B cell (primary cell): ENCODE data around the gene FKRP. TPM values are rescaled to one million over a fixed set of nuclear protein-coding genes. Genes with fewer than 3 reads are reported as not detected.
A peak's percentile ranks its signal among the peaks of the same experiment; 100 is the strongest.

Experiments
- ATAC-seq: fragments of 200-7000 bp; cut with Tn5 transposase; one replicate; pipeline ENCODE4 v1.10.0; 2021; ENCODE audit warnings: low read depth, mild to moderate bottlenecking, moderate number of reproducible peaks, moderate library complexity
- CTCF ChIA-PET: fragments of 350-600 bp; sonication (Branson Sonifier 250); formaldehyde crosslinking; loops from one replicate; lab custom pipeline; 2021; ENCODE audit warnings: antibody characterized with exemption, inconsistent platforms; lab: Charles Lee
- POLR2A ChIA-PET: fragments of 350-600 bp; sonication (Branson Sonifier 250); formaldehyde crosslinking; loops from one replicate; lab custom pipeline; 2021; ENCODE audit warnings: antibody characterized with exemption; lab: Charles Lee
- DNase-seq: peaks from one replicate; pipeline ENCODE4 v3.0.0; 2013
- H2AFZ ChIP-seq: 2 replicates; pipeline ENCODE4 v1.6.1; 2012; ENCODE audit warnings: mild to moderate bottlenecking, low read depth, low read length; ENCODE audit not compliant: insufficient read depth, poor library complexity, severe bottlenecking
- H3K27ac ChIP-seq, 2 donors: 1 replicate in 1 of 2; 2 replicates in 1 of 2; pipeline ENCODE4 v1.5.1; 2012 to 2013; ENCODE audit warnings: low read length in 2 of 2, mild to moderate bottlenecking in 2 of 2, moderate library complexity in 1 of 2
- H3K27me3 ChIP-seq, 4 experiments: fragments of 200-600 bp in 1 of 4; sonication (generic) in 1 of 4; replicated peaks in 1 of 4; 1 replicate in 2 of 4; 2 replicates in 2 of 4; pipeline versions ENCODE4 v1.6.1 to v1.7.0; 2013 to 2016; ENCODE audit warnings: low read length in 3 of 4, mild to moderate bottlenecking in 2 of 4, mixed read lengths in 1 of 4, moderate library complexity in 1 of 4; ENCODE audit not compliant: insufficient read depth in 4 of 4, control insufficient read depth in 3 of 4; ENCODE audit errors: control extremely low read depth in 1 of 4
- H3K36me3 ChIP-seq, 2 experiments: replicated peaks in 1 of 2; 1 replicate in 1 of 2; 2 replicates in 1 of 2; pipeline versions ENCODE4 v1.6.1 to v1.7.1; 2013; ENCODE audit warnings: low read length in 1 of 2; ENCODE audit not compliant: insufficient read depth in 2 of 2, control insufficient read depth in 1 of 2; ENCODE audit errors: control extremely low read depth in 1 of 2, extremely low read depth in 1 of 2
- H3K4me1 ChIP-seq, 2 donors: fragments of 200-600 bp in 1 of 2; sonication (generic) in 1 of 2; 1 replicate in 1 of 2; 2 replicates in 1 of 2; pipeline versions ENCODE4 v1.5.1 to v1.6.1; 2013 to 2017; ENCODE audit warnings: low read length in 2 of 2; ENCODE audit not compliant: control insufficient read depth in 2 of 2, insufficient read depth in 2 of 2
- H3K4me2 ChIP-seq: replicated peaks from 2 replicates; pipeline ENCODE3; 2012; ENCODE audit warnings: mild to moderate bottlenecking, low read depth, low read length; ENCODE audit not compliant: poor library complexity, severe bottlenecking
- H3K4me3 ChIP-seq, 5 experiments: fragments of 200-600 bp in 1 of 5; sonication (generic) in 1 of 5; 1 replicate in 3 of 5; 2 replicates in 2 of 5; pipeline versions ENCODE4 v1.5.1 to v1.7.0; 2011 to 2016; ENCODE audit warnings: low read length in 4 of 5, mild to moderate bottlenecking in 4 of 5, low read depth in 2 of 5, control low read depth in 1 of 5, moderate library complexity in 1 of 5; ENCODE audit not compliant: insufficient read depth in 1 of 5; ENCODE audit errors: control extremely low read depth in 1 of 5, extremely low read depth in 1 of 5
- H3K79me2 ChIP-seq: fragments of 200-600 bp; sonication (generic); one replicate; pipeline ENCODE4 v1.6.0; 2016; ENCODE audit warnings: low read length; ENCODE audit not compliant: control insufficient read depth, insufficient read depth
- H3K9ac ChIP-seq: fragments of 200-600 bp; sonication (generic); 2 replicates; pipeline ENCODE4 v1.6.1; 2017; ENCODE audit warnings: mild to moderate bottlenecking, low read length, moderate library complexity
- H3K9me3 ChIP-seq, 3 donors: one replicate each; pipeline versions ENCODE4 v1.6.1 to v1.7.1; 2013; ENCODE audit warnings: low read length in 2 of 3; ENCODE audit not compliant: control insufficient read depth in 2 of 3, insufficient read depth in 1 of 3; ENCODE audit errors: control extremely low read depth in 1 of 3
- H4K20me1 ChIP-seq: 2 replicates; pipeline ENCODE4 v1.6.0; 2012; ENCODE audit warnings: mild to moderate bottlenecking, low read length; ENCODE audit not compliant: insufficient read depth, control insufficient read depth, poor library complexity, severe bottlenecking
- H3K27ac Mint-ChIP-seq: one replicate; pipeline ENCODE4 v1.8.0; 2021; ENCODE audit warnings: mixed read lengths
- H3K27me3 Mint-ChIP-seq: one replicate; pipeline ENCODE4 v1.8.0; 2021; ENCODE audit warnings: mixed read lengths
- H3K4me1 Mint-ChIP-seq: one replicate; pipeline ENCODE4 v1.8.0; 2021; ENCODE audit warnings: mixed read lengths
- H3K4me3 Mint-ChIP-seq: one replicate; pipeline ENCODE4 v1.8.0; 2021; ENCODE audit warnings: mixed read lengths
- H3K9me3 Mint-ChIP-seq: one replicate; pipeline ENCODE4 v1.8.0; 2022; ENCODE audit warnings: mixed read lengths; ENCODE audit not compliant: insufficient read depth
- EZH2 ChIP-seq: IDR thresholded peaks from 2 replicates; pipeline ENCODE4 v1.6.1; 2012; ENCODE audit warnings: borderline replicate concordance, low read depth, mild to moderate bottlenecking, moderate library complexity, low read length; ENCODE audit not compliant: insufficient read depth, poor library complexity, severe bottlenecking
- WGBS: methylation state at CpG from one replicate; pipeline ENCODE4 v1.1.5; 2013; ENCODE audit warnings: missing lambda C conversion rate; ENCODE audit not compliant: insufficient coverage; 5-methylcytosine and 5-hydroxymethylcytosine counted together
- intact Hi-C: fragments of 100-400 bp; cut with micrococcal nuclease; formaldehyde crosslinking; loops from one replicate; pipeline ENCODE4 v1.10.0; 2022
- polyA plus RNA-seq: library from polyadenylated mRNA; depleted of rRNA; stranded (reverse); fragments of >200 nt; gene quantifications from 2 replicates; pipeline ENCODE4 v1.2.3, GENCODE V29; 2012
- total RNA-seq, 2 donors: library from RNA; stranded (reverse); fragments of 120-200 nt in 1 of 2; gene quantifications; 1 replicate in 1 of 2; 2 replicates in 1 of 2; pipeline versions ENCODE4 v1.2.3 to v1.2.4, GENCODE V29; 2013 to 2022
- TF ChIP-seq, protein P1 (sequence below): fragments of 200-600 bp; IDR thresholded peaks from one replicate; pipeline ENCODE4 v1.8.0; 2022; ENCODE audit warnings: antibody characterized with exemption, mild to moderate bottlenecking

Gene FKRP
- total and polyA plus RNA-seq, 2 donors (not counting 1 experiment from before 2014, with no cell fraction given), result 30.2 to 38.8 TPM

DNA sequence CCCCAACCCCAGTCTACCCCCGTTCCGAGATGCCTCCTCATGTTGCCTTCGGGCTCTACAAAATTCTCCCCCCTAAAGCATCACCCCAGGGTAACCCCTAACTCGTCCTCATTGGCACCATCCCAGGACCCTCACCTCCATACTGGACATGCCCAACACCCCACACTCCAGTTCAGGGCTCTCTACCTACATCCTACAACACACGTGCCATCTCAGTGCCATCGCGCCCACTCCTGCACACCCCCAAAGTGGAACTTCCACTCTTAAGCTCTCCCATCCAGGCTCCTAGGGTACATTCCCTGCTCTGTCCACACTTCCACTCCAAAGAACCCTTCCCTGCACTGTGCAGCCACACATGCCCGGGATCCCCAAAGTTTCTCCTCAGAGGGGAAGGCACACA lies 827 bp upstream of the FKRP start:
- no peaks in the 10 kb centered on the region for H3K27me3 ChIP-seq
- DNase-seq, result no peak
- Mint-ChIP-seq H3K27me3 (no peaks in the 10 kb centered on the region), H3K9me3 (no peaks in the 10 kb centered on the region), H3K4me3 (peak overlapping the region; percentile 93), H3K27ac (peak overlapping the region; percentile 84), H3K4me1 (peaks cover 52% of the 10 kb centered on the region)
- peaks cover 69% of the 10 kb centered on the region for H3K79me2 ChIP-seq
- H4K20me1 ChIP-seq, result peaks cover 65% of the 10 kb centered on the region
- H3K4me2 ChIP-seq, result peak overlapping the region; percentile 97
- H3K27ac ChIP-seq, result peak overlapping the region in 1 of 2 donors; percentile 77
- ChIA-PET CTCF (interaction anchor here (0.5 to 1.8 kb wide), 8 partner anchors 9 to 334 kb away, joined by 3 to 13 read pairs (median 3); no protein-coding TSS in a partner anchor), POLR2A (interaction anchor here (0.9 kb wide), 1 partner anchor 10 kb away, joined by 3 read pairs; no protein-coding TSS in a partner anchor)
- H3K9me3 ChIP-seq, result no peaks in the 10 kb centered on the region
- peaks cover 0 to 12% of the 10 kb centered on the region in 2 experiments for H3K36me3 ChIP-seq
- TF ChIP-seq, protein P1, sequence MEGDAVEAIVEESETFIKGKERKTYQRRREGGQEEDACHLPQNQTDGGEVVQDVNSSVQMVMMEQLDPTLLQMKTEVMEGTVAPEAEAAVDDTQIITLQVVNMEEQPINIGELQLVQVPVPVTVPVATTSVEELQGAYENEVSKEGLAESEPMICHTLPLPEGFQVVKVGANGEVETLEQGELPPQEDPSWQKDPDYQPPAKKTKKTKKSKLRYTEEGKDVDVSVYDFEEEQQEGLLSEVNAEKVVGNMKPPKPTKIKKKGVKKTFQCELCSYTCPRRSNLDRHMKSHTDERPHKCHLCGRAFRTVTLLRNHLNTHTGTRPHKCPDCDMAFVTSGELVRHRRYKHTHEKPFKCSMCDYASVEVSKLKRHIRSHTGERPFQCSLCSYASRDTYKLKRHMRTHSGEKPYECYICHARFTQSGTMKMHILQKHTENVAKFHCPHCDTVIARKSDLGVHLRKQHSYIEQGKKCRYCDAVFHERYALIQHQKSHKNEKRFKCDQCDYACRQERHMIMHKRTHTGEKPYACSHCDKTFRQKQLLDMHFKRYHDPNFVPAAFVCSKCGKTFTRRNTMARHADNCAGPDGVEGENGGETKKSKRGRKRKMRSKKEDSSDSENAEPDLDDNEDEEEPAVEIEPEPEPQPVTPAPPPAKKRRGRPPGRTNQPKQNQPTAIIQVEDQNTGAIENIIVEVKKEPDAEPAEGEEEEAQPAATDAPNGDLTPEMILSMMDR, result no peak
- TF ChIP-seq EZH2, result no peak
- 39% methylated on average over 8 of the region's 8 CpGs for WGBS
- peak overlapping the region; percentile 51 to 87 (median 84) for H3K4me3 ChIP-seq
- H3K4me1 ChIP-seq, result peaks cover 15 to 43% of the 10 kb centered on the region in 2 donors
- intact Hi-C loops, result loop anchor here (5.0 kb wide), 1 partner anchor 42 kb away; the partner anchor contains the start of gene SLC1A5
- peak overlapping the region; percentile 83 for H3K9ac ChIP-seq
- no peak for ATAC-seq
- H2AFZ ChIP-seq, result peak overlapping the region; percentile 94
